ENCODE measurements around the gene INTS15. TPM values are rescaled to one million over a fixed set of nuclear protein-coding genes. Genes with fewer than 3 reads are reported as not detected.
A peak's percentile ranks its signal among the peaks of the same experiment; 100 is the strongest.

Gene INTS15
- total RNA-seq, 1 experiment from 2014 or later = 35.0 TPM

DNA sequence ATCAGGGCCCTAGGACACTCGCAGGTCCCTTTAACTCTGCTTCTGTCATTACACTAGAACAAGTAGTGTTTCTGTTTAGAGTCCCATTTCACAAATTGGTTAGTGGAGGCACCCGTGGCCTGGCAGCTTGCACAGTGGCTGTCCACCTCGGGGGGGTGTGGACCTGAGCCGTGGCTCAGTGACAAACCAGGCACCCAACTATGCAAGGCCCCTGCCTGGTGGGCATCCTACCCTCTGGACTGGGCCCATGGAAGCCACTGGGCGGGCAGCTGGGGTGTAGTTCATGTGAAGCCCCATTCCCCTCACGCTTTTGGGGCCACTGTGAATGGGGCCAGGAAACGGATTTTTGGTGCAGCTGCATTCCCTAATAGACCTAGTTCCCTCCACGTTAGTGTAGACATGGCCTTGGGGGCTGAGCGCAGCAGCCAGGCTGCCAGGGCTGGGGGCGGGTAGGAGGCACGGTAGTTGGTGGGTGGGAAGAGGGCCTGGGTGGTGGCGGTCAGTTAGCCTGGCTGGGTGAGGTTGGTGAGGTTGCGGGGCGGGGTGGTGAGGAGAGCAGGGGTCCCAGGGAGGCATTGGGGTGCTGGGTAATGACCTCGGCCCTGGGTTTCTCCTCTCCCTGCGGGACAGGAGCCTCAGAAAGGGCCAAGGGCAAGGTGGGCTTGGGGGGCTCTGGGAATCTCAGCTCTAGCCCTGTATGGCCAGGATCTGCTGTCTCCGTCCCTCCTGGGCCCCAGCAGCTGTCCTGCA is 66.0 kb downstream of the INTS15 start:
- Mint-ChIP-seq H3K4me1 (ENCODE audit: low read depth, unreplicated experiment) (no peaks in the 10 kb centered on the region), H3K36me3 (ENCODE audit: insufficient read depth, unreplicated experiment) (peaks cover 57% of the 10 kb centered on the region), H3K4me3 (ENCODE audit: low read depth, unreplicated experiment) (no peak overlapping the region), H3K27me3 (ENCODE audit: unreplicated experiment) (no peaks in the 10 kb centered on the region), H3K9me3 (ENCODE audit: low read depth, unreplicated experiment) (peaks cover 6% of the 10 kb centered on the region), H3K27ac (ENCODE audit: unreplicated experiment) (peak overlapping the region; percentile 77)
- TF ChIP-seq, protein P1, sequence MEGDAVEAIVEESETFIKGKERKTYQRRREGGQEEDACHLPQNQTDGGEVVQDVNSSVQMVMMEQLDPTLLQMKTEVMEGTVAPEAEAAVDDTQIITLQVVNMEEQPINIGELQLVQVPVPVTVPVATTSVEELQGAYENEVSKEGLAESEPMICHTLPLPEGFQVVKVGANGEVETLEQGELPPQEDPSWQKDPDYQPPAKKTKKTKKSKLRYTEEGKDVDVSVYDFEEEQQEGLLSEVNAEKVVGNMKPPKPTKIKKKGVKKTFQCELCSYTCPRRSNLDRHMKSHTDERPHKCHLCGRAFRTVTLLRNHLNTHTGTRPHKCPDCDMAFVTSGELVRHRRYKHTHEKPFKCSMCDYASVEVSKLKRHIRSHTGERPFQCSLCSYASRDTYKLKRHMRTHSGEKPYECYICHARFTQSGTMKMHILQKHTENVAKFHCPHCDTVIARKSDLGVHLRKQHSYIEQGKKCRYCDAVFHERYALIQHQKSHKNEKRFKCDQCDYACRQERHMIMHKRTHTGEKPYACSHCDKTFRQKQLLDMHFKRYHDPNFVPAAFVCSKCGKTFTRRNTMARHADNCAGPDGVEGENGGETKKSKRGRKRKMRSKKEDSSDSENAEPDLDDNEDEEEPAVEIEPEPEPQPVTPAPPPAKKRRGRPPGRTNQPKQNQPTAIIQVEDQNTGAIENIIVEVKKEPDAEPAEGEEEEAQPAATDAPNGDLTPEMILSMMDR (IDR thresholded peaks at IDR 0.05; ENCODE audit: unreplicated experiment) = no peak
- no peak for DNase-seq
- intact Hi-C loops (cut with micrococcal nuclease; ENCODE audit: unreplicated experiment) = no loop called here
- BruUV-seq (replicated peaks) = no TSS peak
- CTCF ChIA-PET = no interaction called here

DNA sequence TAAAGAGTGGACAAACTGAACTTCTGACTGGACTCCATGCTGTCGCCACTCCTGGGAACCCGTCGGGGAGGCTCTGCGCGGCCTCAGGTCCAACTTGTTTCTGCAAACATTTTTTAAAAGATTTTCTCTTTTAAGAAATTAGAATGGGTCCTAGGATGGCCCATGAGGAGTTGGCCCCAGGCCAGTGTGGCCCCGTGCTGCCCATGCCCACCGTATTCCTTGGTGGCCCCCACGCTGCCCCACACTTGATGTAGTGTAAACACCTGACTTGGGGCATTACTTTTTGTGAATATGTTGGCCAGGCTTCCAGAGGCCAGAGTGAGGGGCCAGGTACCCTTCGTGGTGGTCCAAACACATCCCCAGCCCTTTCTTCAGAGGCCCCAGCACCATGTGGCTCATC is 66.6 kb downstream of the INTS15 start:
- Mint-ChIP-seq H3K9me3 (ENCODE audit: low read depth, unreplicated experiment) (peaks cover 8% of the 10 kb centered on the region), H3K27me3 (ENCODE audit: unreplicated experiment) (no peaks in the 10 kb centered on the region), H3K4me3 (ENCODE audit: low read depth, unreplicated experiment) (no peak overlapping the region), H3K4me1 (ENCODE audit: low read depth, unreplicated experiment) (no peaks in the 10 kb centered on the region), H3K36me3 (ENCODE audit: insufficient read depth, unreplicated experiment) (peaks cover 51% of the 10 kb centered on the region), H3K27ac (ENCODE audit: unreplicated experiment) (no peak overlapping the region)
- DNase-seq = no peak
- no TSS peak for BruUV-seq (replicated peaks)
- TF ChIP-seq, protein P1 (IDR thresholded peaks at IDR 0.05; ENCODE audit: unreplicated experiment) = no peak
- intact Hi-C loops (cut with micrococcal nuclease; ENCODE audit: unreplicated experiment) = no loop called here
- CTCF ChIA-PET = interaction anchor here (0.7 kb wide), 1 partner anchor 624 kb away, joined by 5 read pairs; no protein-coding TSS in a partner anchor

Other genes with a start within 250 kb of the INTS15 start
- 25.3 and 29.7 TPM in 2 replicates for gene FAM220A, start 241.1 kb upstream of the INTS15 start, total RNA-seq (2022)
- gene RAC1, start 215.5 kb upstream of the INTS15 start, total RNA-seq (2022) = 574 and 592 TPM in 2 replicates
- gene DAGLB, start 142.1 kb upstream of the INTS15 start, total RNA-seq (2022) = 36.8 and 38.1 TPM in 2 replicates
- 292 and 301 TPM in 2 replicates for gene KDELR2, start 105.9 kb upstream of the INTS15 start, total RNA-seq (2022)
- 1.2 and 1.4 TPM in 2 replicates for gene GRID2IP, start 38.6 kb upstream of the INTS15 start, total RNA-seq (2022)
- 80.7 and 83.9 TPM in 2 replicates for gene ZDHHC4, start 12.6 kb upstream of the INTS15 start, total RNA-seq (2022)
- 10.1 and 11.4 TPM in 2 replicates for gene ZNF853, start 25.6 kb downstream of the INTS15 start, total RNA-seq (2022)
- 48.9 and 49.4 TPM in 2 replicates for gene ZNF316, start 47.3 kb downstream of the INTS15 start, total RNA-seq (2022)
- 32.4 and 36.2 TPM in 2 replicates for gene ZNF12, start 116.9 kb downstream of the INTS15 start, total RNA-seq (2022)
- 0.29 and 0.71 TPM in 2 replicates for gene RSPH10B2, start 164.1 kb downstream of the INTS15 start, total RNA-seq (2022)
- 108 and 111 TPM in 2 replicates for gene CCZ1B, start 236.3 kb downstream of the INTS15 start, total RNA-seq (2022)

Measured in Calu3 (cell line).